GM12878 (cell line): ENCODE data around the gene VCL. TPM values are rescaled to one million over a fixed set of nuclear protein-coding genes. Genes with fewer than 3 reads are reported as not detected.
A peak's percentile ranks its signal among the peaks of the same experiment; 100 is the strongest.

Experiments
- ATAC-seq: fragments of 200-7000 bp; cut with Tn5 transposase; 3 replicates; pipeline ENCODE4 v1.9.1; 2020; ENCODE audit warnings: mild to moderate bottlenecking, moderate library complexity
- BruUV-seq: library from RNA; stranded (reverse); fragments of 400-500 nt; replicated peaks from 2 replicates; lab custom pipeline; 2021; lab: Mats Ljungman, UMichigan
- CTCF ChIA-PET: fragments of 300-600 bp; sonication (Branson Sonifier 250); formaldehyde crosslinking; extraction: SDS; loops from one replicate; lab custom pipeline; 2021; ENCODE audit warnings: inconsistent platforms; lab: Yijun Ruan, JAX
- POLR2A ChIA-PET: fragments of 350-600 bp; formaldehyde crosslinking; extraction: SDS; loops from one replicate; lab custom pipeline; 2021; ENCODE audit warnings: inconsistent platforms; lab: Charles Lee
- RAD21 ChIA-PET: fragments of 300-600 bp; sonication (Branson Sonifier 250); formaldehyde crosslinking; loops from one replicate; lab custom pipeline; 2023; ENCODE audit warnings: antibody characterized with exemption; ENCODE audit not compliant: unreplicated experiment; lab: Charles Lee
- SMC1A ChIA-PET: fragments of 300-600 bp; sonication (Branson Sonifier 250); formaldehyde crosslinking; loops from one replicate; lab custom pipeline; 2023; ENCODE audit not compliant: unreplicated experiment, uncharacterized antibody; lab: Charles Lee
- DNase-seq: peaks from one replicate; pipeline ENCODE4 v3.0.0-alpha.2; 2011; ENCODE audit warnings: low read depth, low spot score
- FAIRE-seq: peaks from 3 replicates; lab custom pipeline; 2011; peaks lifted over from hg19 to GRCh38; lab: Jason Lieb, UNC
- H2AFZ ChIP-seq: 2 replicates; pipeline ENCODE4 v1.6.0; 2011; ENCODE audit warnings: low read depth, low read length, control low read depth; ENCODE audit not compliant: control insufficient read depth
- H3K27ac ChIP-seq: 2 replicates; pipeline ENCODE4 v1.5.1; 2011; ENCODE audit warnings: control low read depth; ENCODE audit not compliant: control insufficient read depth, insufficient read depth
- H3K27me3 ChIP-seq, 2 experiments: replicated peaks in 1 of 2; 2 replicates each; pipeline versions ENCODE4 v1.6.0 to v1.6.1; 2011; ENCODE audit warnings: low read length in 1 of 2; ENCODE audit not compliant: control insufficient read depth in 2 of 2, insufficient read depth in 2 of 2
- H3K36me3 ChIP-seq, 2 experiments: 2 replicates each; pipeline ENCODE4 v1.5.1; 2011; ENCODE audit warnings: low read length in 1 of 2; ENCODE audit not compliant: control insufficient read depth in 2 of 2, insufficient read depth in 2 of 2
- H3K4me1 ChIP-seq: 2 replicates; pipeline ENCODE4 v1.6.1; 2011; ENCODE audit warnings: mild to moderate bottlenecking, low read length, moderate library complexity, mixed read lengths; ENCODE audit not compliant: control insufficient read depth, insufficient read depth
- H3K4me2 ChIP-seq: 2 replicates; pipeline ENCODE4 v1.6.0; 2011; ENCODE audit warnings: control low read depth; ENCODE audit not compliant: control insufficient read depth, insufficient read depth
- H3K4me3 ChIP-seq: fragments of 200-600 bp; sonication (generic); 2 replicates; pipeline ENCODE4 v1.5.1; 2016
- H3K79me2 ChIP-seq: 2 replicates; pipeline ENCODE4 v1.6.0; 2011; ENCODE audit warnings: low read length; ENCODE audit not compliant: control insufficient read depth, insufficient read depth
- H3K9ac ChIP-seq: 2 replicates; pipeline ENCODE4 v1.8.0; 2011; ENCODE audit warnings: low read length, control low read depth, mixed read lengths; ENCODE audit not compliant: control insufficient read depth, insufficient read depth
- H3K9me3 ChIP-seq: replicated peaks from 3 replicates; pipeline ENCODE4 v1.5.1; 2011; ENCODE audit warnings: mild to moderate bottlenecking, low read length; ENCODE audit not compliant: control insufficient read depth, insufficient read depth
- H4K20me1 ChIP-seq: 2 replicates; pipeline ENCODE4 v1.6.0; 2011; ENCODE audit not compliant: control insufficient read depth, insufficient read depth
- NR2C1 ChIP-seq: fragments of 450-650 bp; IDR thresholded peaks from 2 replicates; pipeline ENCODE4 v1.6.1; 2017; ENCODE audit warnings: antibody characterized with exemption, mild to moderate bottlenecking, moderate library complexity
- ZSCAN29 ChIP-seq: fragments of 450-650 bp; IDR thresholded peaks from 2 replicates; pipeline ENCODE4 v1.6.1; 2017; ENCODE audit warnings: mild to moderate bottlenecking, moderate library complexity
- WGBS: methylation state at CpG from one replicate; pipeline ENCODE4 v1.1.6; 2016; ENCODE audit warnings: low lambda C conversion rate; ENCODE audit not compliant: insufficient replicate concordance, insufficient coverage; ENCODE audit errors: missing lambda C conversion rate; 5-methylcytosine and 5-hydroxymethylcytosine counted together
- in situ Hi-C: fragments of 300-500 bp; cut with MboI; formaldehyde crosslinking; loops from 9 replicates; pipeline ENCODE4 v1.14.3; 2018; ENCODE audit warnings: mixed read lengths
- intact Hi-C: fragments of 100-400 bp; cut with micrococcal nuclease; formaldehyde crosslinking; loops from one replicate; pipeline ENCODE4 v1.14.2; 2022; ENCODE audit not compliant: unreplicated experiment
- polyA plus RNA-seq, 11 experiments: library from polyadenylated mRNA; depleted of rRNA in 4 of 11; unstranded in 6 of 11; stranded (reverse) in 5 of 11; fragments of >200 nt; fragmentation: Nextera tagmentation in 4 of 11; fragmentation: Illumina TruSeq in 1 of 11; extraction: Ambion mirVana in 4 of 11; extraction: Trizol in 1 of 11; gene quantifications; 1 replicate in 1 of 11; 2 replicates in 10 of 11; pipeline versions ENCODE4 v1.2.1 to v1.2.3, GENCODE V29; 2011 to 2016; ENCODE audit warnings: inconsistent platforms in 2 of 11, missing spikeins in 2 of 11, low read depth in 1 of 11
- total RNA-seq, 4 experiments: library from RNA; depleted of rRNA in 3 of 4; stranded (reverse); fragments of >200 nt in 3 of 4; fragmentation: Illumina TruSeq in 1 of 4; extraction: Trizol in 1 of 4; gene quantifications; 2 replicates each; pipeline versions ENCODE4 v1.2.1 to v1.2.3, GENCODE V29; 2013 to 2021
- TF ChIP-seq, protein P1 (sequence below): IDR thresholded peaks from 2 replicates; pipeline ENCODE4 v1.6.1; 2012; ENCODE audit warnings: low read depth, low read length, improper control_type of control experiment

The VCL gene
- total and polyA plus RNA-seq, 10 of the 15 experiments (the other 5 are each of a cell fraction or from before 2014, with no cell fraction given): 6.7 to 54.6 (median 24.3) TPM

DNA sequence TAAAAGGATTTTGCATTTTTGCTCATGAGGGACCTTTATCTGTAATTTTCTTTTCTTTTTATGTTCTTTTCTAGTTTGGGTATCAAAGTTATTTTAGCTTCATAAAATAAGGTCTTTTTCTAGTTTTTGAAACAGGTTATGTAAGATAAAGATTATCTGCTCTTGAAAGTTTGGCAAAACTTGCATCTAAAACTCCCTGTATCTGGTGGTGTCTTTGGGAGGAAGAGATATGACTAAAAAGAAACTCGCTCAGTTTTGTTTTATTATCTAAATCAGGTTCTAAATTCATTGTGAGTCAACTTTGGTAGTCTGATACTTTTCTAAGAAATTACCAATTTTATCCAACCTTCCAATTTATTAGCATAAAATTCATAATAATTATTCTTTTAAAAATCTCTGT lies 55.1 kb downstream of the VCL start (continued):
- TF ChIP-seq, protein P1, sequence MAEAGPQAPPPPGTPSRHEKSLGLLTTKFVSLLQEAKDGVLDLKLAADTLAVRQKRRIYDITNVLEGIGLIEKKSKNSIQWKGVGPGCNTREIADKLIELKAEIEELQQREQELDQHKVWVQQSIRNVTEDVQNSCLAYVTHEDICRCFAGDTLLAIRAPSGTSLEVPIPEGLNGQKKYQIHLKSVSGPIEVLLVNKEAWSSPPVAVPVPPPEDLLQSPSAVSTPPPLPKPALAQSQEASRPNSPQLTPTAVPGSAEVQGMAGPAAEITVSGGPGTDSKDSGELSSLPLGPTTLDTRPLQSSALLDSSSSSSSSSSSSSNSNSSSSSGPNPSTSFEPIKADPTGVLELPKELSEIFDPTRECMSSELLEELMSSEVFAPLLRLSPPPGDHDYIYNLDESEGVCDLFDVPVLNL: no peak
- no peak for TF ChIP-seq NR2C1

DNA sequence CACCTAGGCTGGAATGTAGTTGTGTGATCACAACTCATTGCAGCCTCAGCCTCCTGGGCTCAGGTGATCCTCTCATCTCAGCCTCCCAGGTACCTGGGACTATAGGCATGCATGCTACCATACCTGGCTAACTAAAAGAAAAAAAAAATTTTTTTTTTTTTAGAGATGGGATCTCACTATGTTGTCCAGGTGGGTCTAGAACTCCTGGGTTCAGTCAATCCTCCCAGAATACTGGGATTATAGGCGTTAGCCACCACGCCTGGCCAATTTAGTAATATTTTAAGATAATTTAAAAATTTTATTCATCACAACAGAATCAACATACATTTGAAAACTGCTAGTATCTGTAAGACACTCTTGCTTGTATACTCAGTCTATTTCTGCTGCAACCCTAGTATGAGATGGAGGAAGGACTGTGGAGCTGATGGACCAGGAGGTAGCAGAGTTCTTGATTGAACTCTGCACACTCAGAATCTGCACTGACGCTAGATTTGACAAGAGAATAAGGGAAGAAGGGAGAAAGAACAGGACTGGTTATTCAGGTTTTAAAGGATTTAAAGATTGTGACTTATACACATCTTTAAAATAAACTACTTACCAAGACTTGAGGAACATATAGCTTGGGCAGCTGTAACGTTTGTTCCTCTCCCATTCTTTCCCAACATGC lies 57.6 kb downstream of the VCL start:
- DNase-seq (no peak), FAIRE-seq (no peak)
- no peaks in the 10 kb centered on the region for H3K27me3 ChIP-seq
- H3K79me2 ChIP-seq: no peaks in the 10 kb centered on the region
- no peaks in the 10 kb centered on the region for H3K9me3 ChIP-seq
- no peak overlapping the region for H3K27ac ChIP-seq
- RAD21 ChIA-PET: interaction anchor here (1.0 to 4.4 kb wide), 11 partner anchors 20 to 206 kb away, joined by 3 to 29 read pairs (median 4); no protein-coding TSS in a partner anchor
- TF ChIP-seq ZSCAN29: no peak
- TF ChIP-seq, all 136 proteins: peak for 0
- Histone ChIP-seq H3K4me1 (peaks cover 23% of the 10 kb centered on the region), H3K9ac (no peak overlapping the region), H3K36me3 (no peaks in the 10 kb centered on the region), H3K4me2 (peak overlapping the region; percentile 56), H4K20me1 (no peaks in the 10 kb centered on the region), H3K4me3 (no peak overlapping the region), H2AFZ (no peak overlapping the region)
- no peak; the same call in 1 of the 3 replicates for ATAC-seq
- WGBS: 71% methylated on average over 4 of the region's 4 CpGs
- SMC1A ChIA-PET: interaction anchor here (0.7 to 4.7 kb wide), 14 partner anchors 8 to 206 kb away, joined by 3 to 71 read pairs (median 4); no protein-coding TSS in a partner anchor
- BruUV-seq: no TSS peak
- POLR2A ChIA-PET: interaction anchor here (0.6 kb wide), 1 partner anchor 799 kb away, joined by 5 read pairs; no protein-coding TSS in a partner anchor
- in situ Hi-C loops (no loop called here), intact Hi-C loops (loop anchor here (5.0 kb wide), 1 partner anchor 98 kb away; no protein-coding TSS in a partner anchor)
- CTCF ChIA-PET: interaction anchor here (0.6 to 1.9 kb wide), 9 partner anchors 14 to 176 kb away, joined by 3 to 12 read pairs (median 3); no protein-coding TSS in a partner anchor
